GM18507 (cell line): Measurements from ENCODE around the gene CACNA2D4.

ENCODE experiments used
- DNase-seq: peaks from one replicate; pipeline ENCODE4 v3.0.0; 2011; ENCODE audit warnings: low read depth; ENCODE audit not compliant: insufficient read length; ENCODE audit errors: extremely low spot score
- FAIRE-seq: peaks from 2 replicates; lab custom pipeline; 2011; peaks lifted over from hg19 to GRCh38; lab: Jason Lieb, UNC

CACNA2D4 gene

DNA sequence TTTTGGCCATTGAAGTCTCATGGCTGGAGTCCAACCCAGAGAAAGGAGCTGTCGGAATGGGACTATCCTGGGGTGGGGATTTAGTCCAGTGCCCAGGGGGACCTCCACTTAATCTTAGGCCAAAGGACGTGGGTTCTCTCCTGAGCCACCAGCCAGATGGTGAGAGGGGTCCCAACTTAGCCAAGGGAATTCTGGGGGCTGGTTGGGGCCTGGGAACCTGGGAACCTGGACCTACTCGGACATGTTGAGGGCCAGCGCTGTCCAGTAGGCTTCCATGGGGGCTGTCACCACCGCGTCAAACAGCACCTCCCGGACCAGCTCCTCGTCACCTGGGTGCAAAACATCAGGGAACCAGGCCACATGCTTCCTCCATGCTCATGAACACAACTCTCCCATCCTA is 64.7 kb downstream of the CACNA2D4 start:
- no peak for FAIRE-seq
- DNase-seq = no peak

DNA sequence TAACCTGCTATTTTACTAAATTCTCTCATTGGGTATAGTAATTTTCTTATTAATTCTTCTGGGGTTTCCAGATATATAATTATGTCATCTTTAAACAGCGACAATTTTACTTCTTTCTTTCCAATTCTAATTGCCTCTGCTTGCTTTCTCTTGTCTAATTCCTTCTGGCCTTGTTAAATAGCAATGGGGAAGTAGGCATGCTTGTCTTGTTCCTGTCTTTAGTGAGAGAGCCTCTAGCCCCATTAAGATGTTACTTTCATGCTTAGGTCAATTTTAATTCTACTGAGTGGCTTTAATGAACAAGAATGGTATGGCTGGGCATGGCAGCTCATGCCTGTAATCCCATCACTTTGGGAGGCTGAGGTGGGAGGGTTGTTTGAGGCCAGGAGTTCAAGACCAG is 66.4 kb downstream of the CACNA2D4 start:
- DNase-seq (no peak), FAIRE-seq (no peak)

DNA sequence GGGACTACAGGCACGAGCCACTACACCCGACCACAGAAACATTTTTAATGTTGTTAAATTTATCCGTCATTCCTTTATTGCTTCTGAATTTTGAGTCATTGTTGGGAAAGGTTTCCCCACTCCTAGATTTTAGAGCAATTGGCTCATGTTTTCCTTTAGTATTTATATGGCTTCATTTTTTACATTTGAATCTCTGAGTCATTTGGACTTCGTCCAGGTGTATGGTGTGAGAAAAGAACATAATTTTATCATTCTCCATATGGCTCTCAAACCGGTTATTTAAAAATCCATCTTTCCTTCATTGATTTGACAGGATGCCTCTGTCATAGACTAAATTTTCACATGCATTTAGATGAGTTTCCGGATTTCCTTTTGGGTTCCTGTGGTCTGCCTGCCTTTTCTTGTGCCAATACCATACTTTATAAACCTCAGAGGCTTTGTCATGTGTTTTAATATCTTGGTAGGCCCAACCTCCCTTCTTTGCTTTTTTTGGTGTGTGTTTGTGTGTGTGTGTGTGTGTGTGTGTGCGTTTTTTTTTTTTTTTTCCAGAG is 67.2 kb downstream of the CACNA2D4 start:
- FAIRE-seq (no peak), DNase-seq (no peak)

DNA sequence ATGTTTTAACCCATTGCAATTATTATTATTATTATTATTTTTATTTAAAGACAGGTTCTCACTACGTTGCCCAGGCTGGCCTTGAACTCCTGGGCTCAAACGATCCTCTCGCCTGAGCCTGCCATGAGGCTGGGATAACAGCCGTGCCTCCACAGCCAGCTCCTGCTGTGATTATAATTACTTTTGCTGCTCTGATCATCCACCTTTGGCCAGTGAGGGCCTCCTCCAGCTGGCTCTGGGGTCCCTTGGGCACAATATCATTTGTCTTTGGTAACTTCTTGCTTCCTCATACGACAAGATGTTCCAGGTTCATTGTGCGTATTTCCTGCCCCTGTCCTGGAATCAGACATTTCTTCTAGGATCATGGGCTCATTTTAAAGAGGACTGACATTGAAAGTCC is 69.7 kb downstream of the CACNA2D4 start:
- DNase-seq (no peak), FAIRE-seq (no peak)

DNA sequence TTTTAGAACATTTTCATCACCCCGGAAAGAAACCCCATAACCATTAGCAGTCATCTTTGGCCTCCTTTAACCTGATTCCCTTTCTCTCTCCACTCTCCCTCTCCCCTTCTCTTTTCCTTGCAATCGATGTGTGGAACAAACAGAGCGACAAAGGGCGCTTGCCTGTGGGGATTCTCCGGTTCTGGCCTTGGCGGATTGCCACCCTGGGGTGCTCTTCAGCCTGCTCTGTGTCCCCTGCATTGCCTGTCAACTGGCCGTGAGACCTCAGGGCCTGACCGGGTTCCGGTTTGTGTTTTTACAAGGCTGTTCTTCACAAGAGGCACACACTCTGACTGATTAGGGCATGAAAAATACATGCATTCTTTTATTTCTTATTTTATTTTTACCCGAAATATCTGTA is 70.3 kb downstream of the CACNA2D4 start:
- no peak for DNase-seq
- FAIRE-seq = no peak

DNA sequence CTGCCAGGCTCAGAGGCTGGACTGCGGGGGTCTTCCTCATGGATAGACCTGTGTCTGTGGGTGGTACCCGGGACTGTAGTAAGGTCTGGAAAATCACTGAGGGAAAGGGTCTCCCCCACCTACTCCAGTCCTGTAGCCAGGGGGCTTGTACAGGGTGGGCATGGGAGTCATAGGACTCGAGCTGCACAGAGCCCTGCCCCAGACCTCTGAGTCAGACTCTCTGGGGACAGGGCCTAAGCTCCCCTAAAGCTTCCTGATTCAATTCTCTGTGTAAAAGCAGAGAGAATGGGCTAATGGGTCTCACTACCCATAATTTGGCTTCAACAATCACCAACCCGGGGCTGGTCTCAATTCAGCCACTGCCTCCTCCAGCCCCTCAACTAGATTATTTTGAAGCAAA is 71.0 kb downstream of the CACNA2D4 start:
- DNase-seq (no peak), FAIRE-seq (no peak)

DNA sequence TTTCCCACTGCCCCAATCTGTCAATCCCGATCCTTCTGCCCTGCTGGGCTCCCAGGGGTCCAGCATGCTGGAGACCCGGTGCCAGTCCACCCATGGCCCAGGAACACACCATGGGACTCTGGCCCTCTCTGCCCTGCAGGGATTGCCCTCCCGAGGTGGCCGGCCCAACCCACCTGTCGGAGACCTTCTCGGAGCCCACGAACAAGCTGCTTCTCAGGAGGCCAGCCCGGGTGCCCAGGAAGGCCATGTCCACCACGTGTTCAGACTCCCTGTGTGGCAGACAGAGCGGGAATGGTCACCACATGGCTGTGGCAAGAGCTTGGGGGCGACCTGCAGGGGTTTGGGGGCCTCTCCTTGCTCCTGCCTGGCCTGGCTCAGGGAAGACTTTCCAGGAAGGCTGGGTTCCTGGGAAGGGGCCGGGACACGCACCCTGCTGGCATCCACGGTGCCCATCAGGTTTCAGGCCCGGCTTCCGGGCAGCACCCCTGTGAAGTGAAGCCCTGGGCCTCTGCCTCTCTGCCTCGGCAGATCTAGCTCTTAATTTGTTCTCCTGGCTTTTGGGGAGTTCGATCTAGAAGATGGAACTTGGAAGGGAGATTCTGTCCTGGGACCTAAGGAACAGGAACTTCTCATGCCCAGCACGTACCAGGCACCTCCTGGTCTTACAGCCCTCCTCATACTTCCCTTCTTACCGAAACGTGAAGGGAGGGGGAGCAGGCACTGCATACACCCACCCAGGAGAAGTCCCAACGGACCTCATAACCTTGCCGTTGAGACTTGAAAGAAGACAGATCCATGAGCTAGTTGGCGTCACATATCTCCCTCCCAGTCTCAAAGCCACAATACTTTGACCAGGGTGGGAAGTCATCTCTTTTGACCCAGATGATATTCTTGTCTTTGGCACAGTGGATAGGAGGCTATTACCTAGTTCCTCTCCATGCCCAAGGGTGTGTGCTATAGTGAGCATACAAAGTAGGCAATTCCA is 71.7 kb downstream of the CACNA2D4 start:
- FAIRE-seq = no peak
- DNase-seq = no peak

DNA sequence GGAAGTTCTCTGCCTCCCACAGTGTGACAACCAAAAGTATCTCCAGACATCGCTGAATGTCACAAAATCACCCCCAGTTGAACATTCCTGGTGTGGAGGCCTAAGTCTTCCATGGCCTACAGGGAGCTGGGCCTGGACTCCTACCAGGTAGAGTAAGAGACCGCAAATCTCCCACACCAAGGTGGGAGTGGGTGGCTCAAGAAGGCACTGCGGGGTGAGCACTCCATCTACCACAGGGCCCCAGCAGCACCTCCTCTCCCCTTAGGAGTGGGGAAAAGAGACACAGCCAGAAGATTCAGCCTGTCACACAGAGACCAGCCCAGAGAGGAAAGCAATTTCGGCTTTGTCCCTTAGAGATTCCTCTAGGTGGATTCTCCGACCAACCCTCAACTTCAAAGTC is 72.6 kb downstream of the CACNA2D4 start:
- DNase-seq (no peak), FAIRE-seq (no peak)

DNA sequence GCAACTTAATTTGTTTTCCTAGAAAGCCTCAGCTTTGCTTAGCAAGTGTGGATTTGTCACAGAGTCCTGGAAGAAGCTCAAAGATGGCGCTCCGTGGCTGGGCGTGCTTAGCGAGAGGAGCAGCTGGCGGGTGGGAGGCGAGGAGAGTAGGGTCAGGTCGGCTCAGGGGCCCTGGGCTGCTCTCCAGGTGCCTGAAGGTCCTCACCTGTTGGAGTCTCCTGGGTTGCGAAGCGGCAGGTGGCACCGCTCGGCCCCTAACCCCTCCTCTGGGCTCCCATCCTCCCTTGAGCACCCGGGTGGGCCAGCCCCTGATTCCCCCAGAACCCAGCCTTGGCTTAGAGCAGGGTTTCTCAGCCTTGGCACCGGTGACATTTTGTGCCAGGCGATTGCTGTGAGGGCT is 73.0 kb downstream of the CACNA2D4 start:
- FAIRE-seq (no peak), DNase-seq (no peak)

DNA sequence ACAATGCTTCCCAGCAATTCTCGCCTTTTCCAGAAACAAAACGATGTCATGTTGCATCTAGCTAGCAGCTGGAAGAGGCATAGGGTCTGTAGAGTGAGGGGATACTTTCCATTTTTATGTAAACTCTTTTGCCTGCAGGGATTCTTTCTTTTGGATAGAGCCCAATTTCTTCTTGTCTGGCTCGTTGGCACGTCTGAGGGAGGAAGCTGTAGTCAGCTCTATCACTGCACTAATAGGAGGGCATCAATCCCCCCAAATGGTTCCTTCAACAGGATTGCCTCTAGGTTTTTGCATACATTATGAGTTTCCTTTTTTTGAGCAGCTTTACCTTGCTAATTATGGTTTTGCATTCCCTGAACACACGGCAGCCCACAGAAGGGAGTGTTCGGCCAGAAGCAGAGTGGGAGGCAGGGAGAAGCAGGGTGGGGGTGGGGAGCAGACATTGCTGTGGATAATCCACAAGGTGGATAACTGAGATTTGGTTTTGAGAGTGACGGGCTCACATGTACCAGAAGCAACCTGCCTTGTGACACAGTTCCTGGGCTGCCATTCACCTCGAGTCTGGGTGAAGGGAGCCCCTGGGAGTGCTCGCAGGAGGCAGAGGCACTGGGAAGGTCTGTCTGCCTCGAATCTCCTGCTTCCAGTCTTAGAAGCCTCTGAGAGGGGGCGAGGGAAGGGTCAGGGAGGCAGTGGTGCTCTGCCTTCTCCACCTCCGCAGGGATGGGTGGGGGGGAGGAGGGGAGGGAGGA is 73.6 kb downstream of the CACNA2D4 start:
- no peak for FAIRE-seq
- DNase-seq = no peak

DNA sequence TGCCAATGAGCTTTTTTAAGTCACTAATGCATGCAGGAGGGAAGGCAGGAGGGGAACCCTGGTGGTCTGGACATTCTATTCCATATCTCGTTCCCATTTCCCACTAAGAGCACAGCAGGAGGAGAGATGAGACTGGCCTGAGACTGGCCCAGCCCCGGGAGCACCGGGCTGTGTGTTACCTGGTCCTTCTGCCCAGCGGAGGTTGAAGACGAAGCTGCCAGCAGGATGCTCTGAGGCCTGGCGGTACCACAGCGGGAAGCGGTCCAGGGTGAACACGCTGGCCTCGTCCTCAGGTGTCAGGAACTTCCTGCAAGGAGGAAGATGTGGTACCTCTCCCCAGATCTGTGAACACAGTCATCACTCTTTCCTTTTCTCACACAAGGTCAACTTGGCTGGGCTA is 74.2 kb downstream of the CACNA2D4 start:
- no peak for FAIRE-seq

DNA sequence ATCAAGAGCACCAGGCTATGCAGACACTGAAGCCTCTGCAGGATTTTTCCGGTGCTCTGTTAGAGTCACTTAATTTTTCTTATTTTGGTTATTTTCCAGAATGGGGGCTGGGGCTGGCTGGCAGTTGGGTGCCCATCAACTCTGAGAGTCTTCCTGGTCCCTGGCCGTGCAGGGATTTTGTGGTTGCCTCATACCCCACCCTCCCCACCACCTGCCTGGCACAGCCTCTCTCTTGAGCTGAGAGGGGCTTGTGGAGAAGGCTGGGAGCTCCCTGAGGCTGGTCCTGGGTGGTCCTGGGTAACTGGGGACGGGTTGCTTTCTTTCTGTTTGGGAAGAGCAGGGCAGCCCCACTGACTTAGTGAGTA is 74.8 kb downstream of the CACNA2D4 start:
- FAIRE-seq = no peak
- DNase-seq = no peak

More for the DNA sequence above, 74.2 kb downstream of the CACNA2D4 start:
- DNase-seq = no peak

DNA sequence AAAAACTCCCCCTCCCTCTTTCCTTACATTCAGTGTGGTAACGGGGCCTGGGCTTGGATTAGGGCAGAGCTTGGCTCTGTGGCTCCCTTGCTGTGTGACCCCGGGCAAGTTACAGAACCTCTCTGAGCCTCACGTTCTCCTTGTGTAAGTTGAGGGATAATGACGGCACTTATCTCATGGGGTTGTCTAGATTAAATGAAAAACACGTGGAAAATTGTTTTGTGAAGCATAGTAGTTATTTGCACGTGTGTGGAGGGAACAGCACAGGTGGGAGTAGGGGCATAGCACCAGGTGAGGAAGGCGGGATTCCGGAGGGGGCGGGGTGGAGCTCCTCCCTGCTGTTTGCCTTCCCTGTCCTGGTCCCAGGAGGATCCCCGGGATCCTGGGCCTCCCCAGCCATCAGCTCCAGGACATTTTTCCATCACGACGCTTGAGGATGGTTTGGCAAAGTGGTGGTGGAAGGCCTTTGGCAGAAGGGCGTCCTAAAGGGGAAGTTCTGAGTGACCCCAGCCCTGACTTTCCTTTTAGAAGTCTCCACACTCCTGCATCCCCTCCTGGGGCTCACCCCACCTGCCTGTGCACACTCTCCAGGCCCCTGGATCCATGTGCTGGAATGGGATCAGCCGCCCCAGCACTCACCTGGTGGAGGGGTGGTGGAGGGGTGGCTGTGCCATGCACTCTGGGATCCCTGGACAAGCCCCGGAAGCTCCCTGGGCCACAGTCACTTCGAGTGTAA is 75.4 kb downstream of the CACNA2D4 start:
- no peak for DNase-seq
- FAIRE-seq = no peak

DNA sequence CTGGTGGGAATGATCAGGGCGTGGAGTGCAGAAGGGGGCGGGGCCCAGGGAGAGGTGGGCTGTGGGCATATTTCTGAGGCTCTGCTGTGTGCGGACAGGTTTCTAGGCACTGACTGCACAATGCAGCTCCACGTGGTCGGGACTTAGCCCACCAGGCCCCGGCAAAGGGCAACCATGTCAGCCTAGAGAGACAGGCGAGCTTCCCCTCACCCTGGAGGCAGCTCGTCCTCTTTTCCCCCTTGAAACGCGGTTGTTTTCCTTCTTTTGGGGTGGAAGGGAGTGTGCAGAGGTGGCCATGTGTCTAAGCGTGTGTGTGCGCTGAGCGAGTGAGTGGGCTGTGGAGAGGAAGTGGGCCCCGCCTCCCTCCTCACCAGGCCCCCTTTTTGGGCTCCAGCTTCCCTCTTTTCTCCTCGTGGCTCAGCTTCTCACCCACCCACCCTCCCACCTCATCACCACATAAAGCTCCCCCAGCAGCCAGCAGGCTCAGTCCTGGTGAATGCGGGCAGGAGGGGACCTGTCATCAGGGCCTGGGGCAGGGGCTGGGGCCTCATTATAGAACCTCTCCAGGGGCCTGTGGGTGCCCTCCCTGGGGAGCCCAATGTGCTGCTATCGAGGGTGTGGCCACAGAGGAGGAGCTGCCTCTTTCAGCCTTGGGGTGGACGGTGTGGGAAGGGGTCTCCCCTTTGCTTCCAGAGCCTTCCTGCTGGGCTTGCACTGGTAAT is 76.1 kb downstream of the CACNA2D4 start:
- DNase-seq (no peak), FAIRE-seq (no peak)

DNA sequence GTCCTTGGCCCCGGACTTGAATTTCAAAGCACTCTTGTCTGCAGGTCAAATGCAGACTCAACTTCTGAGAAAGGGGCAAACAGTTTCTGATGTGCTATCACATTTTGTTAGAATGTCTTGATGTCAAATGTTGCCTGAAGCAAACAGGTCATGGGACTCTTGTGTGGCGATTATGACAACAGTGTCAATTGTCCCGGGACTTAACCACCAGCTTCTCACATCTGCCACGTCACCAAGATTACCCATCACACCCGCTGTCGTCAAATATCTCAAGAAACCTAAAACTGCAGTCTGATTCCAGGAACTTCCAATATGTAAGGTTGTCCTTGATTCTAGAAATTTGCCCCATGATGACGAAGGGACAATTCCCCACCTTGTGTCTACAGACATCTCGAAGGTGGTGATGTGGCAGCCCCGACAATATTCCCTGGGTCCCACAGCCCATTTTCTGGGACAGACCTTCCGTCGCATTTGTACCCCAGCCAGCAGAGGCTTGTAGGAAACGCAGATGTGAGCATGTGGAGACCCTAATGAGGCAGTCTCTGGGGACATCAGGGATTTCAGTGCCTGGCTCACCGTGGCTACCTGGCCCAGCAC is 76.8 kb downstream of the CACNA2D4 start:
- no peak for FAIRE-seq
- DNase-seq = no peak

DNA sequence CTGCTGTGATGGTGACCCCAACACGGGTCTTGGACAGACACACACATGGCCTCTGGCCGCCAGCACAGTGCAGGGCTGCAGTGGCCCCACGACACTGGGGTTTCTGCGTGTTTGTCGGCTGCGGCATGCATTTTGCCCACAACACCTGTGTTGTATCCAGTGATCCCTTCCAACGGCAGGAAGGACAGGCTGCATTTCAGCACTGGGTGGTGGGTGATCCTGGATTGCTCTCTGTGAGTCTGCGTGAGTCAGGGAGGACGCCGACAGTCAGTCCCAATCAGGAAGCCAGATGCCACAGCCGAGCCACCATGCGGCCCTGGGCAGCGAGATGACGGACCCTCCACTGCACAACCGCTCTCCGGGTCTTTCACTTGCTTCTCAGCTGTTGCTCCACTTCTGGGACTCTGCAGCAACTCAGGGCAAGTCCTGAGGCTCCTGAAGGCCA is 77.4 kb downstream of the CACNA2D4 start:
- FAIRE-seq (no peak), DNase-seq (no peak)

DNA sequence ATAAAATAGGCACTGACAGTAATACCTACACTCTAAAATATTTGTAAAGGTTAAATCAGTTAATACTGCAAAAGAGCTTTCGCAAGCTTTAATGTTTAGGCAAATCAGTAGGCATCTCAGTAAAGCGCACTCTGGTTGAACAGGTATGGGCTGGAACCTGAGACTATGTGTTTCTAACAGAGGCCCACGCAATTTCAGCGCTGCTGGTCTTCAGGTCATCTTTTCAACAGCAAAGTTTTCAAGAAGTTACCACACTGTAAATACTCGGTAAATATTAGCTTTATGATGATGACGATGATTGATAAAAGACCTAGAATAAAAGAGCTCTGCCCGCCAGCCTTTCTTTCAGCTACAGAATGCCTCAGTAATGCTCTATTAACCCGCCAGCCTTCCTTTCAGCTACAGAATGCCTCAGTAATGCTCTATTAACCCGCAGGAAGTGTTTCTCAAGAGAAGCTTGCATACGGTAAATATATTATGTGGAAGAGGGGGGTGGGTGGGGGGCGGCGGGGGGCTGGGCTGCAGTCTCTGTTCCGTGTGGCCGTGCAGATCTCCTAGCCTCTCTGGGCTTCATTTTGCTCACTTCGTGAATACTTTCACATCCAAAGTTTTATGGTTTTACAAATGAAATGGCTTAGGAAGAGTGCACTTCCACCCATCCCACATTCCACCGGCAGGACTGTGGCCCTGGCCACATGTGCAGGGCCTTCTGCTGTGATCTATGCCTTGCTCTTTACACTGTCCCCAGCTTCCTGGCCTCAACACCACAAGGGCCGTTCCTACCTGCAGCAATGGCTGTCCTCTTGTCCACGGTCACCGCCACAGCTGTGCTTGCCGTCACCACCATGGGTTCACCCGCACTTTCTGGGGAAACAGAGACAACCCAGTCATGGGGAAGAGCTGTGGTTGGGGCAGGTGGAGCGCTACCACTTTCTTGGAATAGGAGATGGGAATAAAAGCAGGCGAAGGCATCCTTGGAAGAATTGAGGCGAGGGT is 78.2 kb downstream of the CACNA2D4 start:
- no peak for DNase-seq

DNA sequence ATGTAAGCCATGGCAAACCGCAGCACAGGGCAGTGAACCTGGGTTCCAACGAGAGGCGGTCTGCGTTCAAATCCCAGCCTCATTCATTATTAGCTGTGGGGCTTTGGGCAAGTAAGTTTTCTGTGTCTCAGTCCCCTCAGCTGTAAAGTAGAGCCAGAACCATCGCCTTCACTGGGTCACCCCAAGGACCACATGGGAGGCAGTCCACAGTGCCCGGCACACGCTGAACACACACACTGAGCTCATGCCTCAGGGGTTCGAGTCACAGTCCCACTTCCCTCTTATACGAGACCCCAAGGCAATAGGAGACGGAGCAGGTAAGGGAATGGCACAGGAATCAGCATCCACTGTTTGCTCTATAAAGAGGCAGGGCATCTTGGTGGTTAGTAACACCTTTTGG is 79.0 kb downstream of the CACNA2D4 start:
- no peak for FAIRE-seq
- no peak for DNase-seq

More for the DNA sequence above, 78.2 kb downstream of the CACNA2D4 start:
- FAIRE-seq = no peak
